CD4-positive, alpha-beta T cell treated with Interferon alpha-2 for 1 hour (primary cell): ENCODE measurements around the gene NCOA1.
"Not testable (repeated sequence)": the region's sequence is repeated elsewhere in the genome, so short reads cannot be mapped to it uniquely, and the experiment has no call there.

ENCODE experiments used
- DNase-seq, 2 donors: peaks; one replicate each; pipeline ENCODE4 v3.0.0-alpha.2; 2020 to 2022

The NCOA1 gene

GRCh38 chr2:24477229-24477628 is 13.8 kb upstream of the NCOA1 start:
- DNase-seq: no peak

GRCh38 chr2:24478243-24478642 is 12.8 kb upstream of the NCOA1 start:
- DNase-seq: no peak

- DNase-seq: no peak
These were observed 10.8 kb upstream of the NCOA1 start for GRCh38 chr2:24480245-24480644.

DNA sequence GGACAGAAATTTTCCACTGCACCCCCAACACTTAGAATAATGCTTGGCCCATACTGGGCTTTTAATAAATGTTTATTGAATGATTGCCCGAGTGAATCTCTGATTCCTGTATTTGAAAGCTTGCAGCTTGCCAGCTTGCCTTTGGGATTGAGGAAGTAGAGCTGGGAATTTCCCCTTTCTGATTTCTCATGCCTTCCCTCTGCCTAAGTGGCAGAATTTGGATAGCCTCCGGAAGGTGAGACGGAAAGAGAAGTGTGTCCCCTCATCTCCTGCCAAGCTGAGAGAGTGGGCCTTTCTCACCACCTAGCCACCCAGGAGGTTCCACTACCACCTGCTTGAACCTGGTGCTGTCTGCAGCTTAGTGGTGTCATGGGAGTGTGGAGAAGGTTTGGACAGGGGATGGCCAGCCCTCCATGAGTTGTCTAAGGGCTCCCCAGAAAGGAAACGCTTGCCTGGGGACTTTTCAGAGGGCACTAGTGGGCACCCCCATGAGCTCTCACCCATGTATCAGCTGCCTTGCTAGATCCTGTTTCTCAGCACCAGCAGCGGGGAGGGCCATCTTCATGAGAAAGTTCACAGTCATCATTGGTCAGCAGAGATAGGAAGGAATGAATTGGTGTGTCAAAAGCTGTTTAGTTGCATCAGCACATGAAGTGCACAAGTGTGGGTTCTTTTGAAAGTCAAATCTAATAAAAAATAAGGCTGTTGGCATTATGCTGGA is 8.6 kb upstream of the NCOA1 start:
- peak in 1 of 2 donors; percentile 20 for DNase-seq

GRCh38 chr2:24482972-24483300 is 8.1 kb upstream of the NCOA1 start:
- DNase-seq: no peak

DNA sequence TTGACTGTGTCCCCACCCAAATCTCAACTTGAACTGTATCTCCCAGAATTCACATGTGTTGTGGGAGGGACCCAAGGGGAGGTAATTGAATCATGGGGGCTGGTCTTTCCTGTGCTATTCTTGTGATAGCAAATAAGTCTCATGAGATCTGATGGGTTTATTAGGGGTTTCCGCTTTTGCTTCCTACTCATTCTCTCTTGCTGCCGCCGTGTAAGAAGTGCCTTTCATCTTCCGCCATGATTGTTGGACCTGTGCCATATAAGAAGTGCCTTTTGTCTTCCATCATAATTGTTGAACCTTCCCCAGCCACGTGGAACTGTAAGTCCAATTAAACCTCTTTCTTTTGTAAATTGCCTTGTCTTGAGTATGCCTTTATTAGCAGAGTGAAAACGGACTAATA is 6.4 kb upstream of the NCOA1 start:
- not testable (repeated sequence) for DNase-seq

GRCh38 chr2:24485197-24485596 is 5.9 kb upstream of the NCOA1 start:
- DNase-seq: no peak

GRCh38 chr2:24486636-24487205 is 4.3 kb upstream of the NCOA1 start:
- no peak for DNase-seq

- no peak for DNase-seq
These were observed 1.4 kb upstream of the NCOA1 start for GRCh38 chr2:24489465-24490180.

DNA sequence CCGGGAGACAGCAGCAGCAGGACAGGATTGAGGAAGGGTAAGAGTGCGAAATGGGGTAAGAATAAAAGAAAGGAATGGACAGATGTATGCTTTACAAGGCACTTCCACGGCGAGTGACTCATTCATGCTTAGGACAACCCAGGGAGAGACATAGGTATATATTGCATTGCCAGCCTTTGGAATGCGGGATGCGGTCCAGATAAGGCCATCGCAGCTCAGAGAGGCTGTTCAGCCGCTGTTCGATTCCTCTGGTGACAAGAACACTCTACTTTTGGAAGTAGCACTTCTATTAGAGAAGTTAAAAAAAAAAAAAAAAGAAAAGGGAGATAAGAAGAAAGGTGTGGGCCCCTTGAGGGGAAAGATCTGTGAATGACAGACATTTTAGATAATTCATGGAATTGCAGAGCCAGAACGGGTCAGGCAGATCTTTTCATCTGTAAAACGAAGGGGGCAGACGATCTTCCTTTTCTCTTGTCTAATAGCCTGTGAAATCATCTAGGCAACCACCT is 819 bp upstream of the NCOA1 start:
- DNase-seq: peak in 1 of 2 donors; percentile 12

GRCh38 chr2:24491542-24492420 is 727 bp downstream of the NCOA1 start:
- DNase-seq: peak; percentile 50 to 77

DNA sequence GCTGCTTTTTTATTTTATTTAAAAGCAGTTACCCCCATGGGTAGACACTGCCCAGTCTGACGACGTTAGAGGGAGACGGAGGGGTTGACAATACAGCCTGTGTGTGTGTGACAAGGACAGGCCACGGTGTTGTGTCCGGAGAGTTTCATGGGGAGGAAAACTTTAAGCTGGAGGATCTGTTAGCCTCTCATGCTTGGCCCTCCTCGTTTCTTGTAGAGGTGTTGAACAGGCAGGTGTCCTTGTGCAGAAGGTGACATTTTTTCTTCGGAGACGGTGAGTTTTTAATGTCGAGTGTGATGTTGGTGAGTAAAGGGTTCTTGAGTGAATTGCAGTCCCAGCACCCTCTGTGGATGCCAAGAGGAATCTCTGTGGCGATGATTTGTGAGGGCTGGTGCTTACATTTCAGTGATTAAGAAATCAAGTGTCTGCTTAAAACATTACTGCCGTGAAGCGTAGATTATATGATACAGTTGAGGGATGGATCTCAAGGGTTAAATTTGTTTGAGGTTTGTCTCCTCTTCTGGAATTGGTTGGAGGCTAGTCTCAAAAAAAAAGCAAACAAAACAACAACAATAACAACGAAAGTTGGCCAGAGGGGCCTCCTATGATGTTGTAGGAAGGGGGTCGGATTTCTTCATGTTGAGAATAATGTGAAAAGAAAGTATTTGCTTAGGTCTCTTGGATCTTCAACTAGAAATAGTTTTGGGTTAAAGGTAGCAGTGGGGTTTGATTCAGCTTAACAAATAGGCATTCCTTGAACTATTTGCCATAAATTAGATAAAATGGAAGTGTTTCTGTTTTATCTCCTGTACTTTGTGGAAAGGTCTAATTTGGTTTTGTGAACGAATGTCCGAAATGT is 1.6 kb downstream of the NCOA1 start:
- no peak for DNase-seq

DNA sequence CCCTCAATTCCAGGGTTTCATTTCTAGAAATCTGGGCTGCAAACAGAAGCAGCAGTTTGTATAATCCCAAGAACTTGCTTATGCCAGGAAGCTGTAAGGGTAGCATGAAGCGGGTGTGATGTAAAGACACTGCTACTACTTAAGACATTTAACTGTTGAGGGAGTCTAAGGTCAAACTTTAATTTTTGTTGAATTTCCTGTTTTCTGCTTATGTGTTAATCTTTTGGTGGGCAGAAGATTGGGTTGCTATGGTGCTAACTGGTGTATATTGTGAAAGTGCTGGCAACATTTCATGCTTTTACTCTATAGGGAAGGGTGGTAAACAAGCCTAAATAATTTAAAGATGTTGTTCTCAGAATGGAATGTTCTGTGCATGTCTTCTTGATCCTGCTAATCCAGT is 2.7 kb downstream of the NCOA1 start:
- no peak for DNase-seq

DNA sequence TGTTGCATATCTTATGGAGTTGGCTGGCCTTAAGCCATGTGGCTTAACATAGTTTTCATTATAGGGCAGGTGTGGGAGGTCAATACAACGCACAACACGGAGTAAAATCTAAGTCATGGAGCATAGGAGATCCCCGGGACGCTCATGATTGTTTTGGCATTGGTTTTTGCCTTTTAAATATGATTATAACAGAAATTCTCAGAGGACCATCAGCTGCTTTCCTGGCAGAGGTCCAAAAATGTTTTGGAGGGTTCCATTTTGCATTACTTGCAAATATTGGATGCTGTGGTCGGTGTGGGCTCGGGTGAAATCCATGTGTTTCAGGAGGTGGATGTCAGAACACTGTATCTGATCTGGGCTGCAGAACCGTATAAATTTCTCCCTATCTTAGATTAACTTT is 3.4 kb downstream of the NCOA1 start:
- no peak for DNase-seq

DNA sequence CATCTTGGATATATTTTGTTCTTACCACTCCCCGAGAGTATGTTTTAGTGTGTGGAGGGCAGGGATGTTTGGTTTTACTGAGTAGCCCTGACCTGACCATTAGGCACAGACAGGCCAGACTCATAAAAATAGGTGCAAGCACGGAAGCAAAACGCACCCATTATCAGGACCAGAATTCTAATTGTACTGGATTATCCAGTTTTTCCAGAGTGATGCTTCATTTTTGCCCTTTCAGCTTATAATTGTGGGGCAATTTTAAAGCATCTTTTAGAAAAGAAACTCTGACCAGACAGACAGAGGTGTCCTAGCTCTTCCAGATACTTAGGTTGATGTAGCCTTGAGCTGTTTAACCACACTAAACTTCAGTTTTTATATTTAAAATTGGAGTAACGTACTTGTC is 4.4 kb downstream of the NCOA1 start:
- no peak for DNase-seq

- DNase-seq: no peak
These were observed 5.9 kb downstream of the NCOA1 start for GRCh38 chr2:24496959-24497358.

- no peak for DNase-seq
These were observed 6.6 kb downstream of the NCOA1 start for GRCh38 chr2:24497685-24498084.

GRCh38 chr2:24498121-24498520 is 7.1 kb downstream of the NCOA1 start:
- no peak for DNase-seq

DNA sequence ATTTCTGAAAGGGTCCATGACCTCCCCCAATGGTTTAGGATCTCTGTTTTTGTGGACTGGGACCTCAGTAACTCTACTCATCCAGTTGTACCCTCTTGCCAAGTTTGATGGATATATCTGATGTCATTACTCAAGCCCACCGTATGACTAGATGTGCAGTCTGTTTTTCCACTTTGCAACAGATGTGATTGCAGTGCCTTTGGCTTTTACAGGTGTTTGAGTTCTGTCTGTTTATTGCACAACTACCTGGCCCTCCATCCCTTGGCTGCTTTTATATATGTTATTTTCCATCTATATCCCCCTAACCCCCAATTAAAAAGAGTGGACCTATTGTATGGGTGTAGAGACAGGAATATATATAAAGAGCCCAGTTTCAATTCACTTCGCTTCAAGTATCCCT is 10.8 kb downstream of the NCOA1 start:
- no peak for DNase-seq

- DNase-seq: no peak
These were observed 14.7 kb downstream of the NCOA1 start for GRCh38 chr2:24505534-24506275.

DNA sequence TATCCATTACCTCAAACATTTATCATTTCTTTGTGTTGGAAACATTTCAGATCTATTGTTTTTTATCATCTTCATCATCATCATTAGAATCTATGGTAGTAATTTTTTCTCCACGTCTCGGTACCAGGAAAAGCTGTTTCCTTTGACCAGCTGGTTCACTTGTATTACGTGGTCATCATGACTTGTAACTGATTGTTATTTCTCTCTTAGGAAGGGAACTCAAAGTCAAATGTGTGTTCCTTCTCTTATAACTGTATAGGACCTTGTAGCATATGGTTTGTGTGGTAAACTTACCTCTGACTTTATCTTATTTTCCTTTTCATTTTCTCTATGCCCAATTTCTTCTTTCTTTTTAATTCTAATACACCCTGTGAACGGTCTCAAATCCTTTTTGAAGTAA is 16.5 kb downstream of the NCOA1 start:
- no peak for DNase-seq
